Head of caudate nucleus (tissue), 42 donors: ENCODE results near the gene ASB7.
A peak's percentile ranks its signal among the peaks of the same experiment; 100 is the strongest.

Source experiments
- DNase-seq, 42 donors: peaks; one replicate each; pipeline versions ENCODE4 v3.0.0 to v3.0.0-alpha.2; 2020 to 2021; ENCODE audit warnings: mixed read lengths in 7 of 42
- intact Hi-C: fragments of 100-400 bp; cut with DNase I; formaldehyde crosslinking; loops from one replicate; pipeline ENCODE4 v1.15.0; 2022

ASB7 gene

DNA sequence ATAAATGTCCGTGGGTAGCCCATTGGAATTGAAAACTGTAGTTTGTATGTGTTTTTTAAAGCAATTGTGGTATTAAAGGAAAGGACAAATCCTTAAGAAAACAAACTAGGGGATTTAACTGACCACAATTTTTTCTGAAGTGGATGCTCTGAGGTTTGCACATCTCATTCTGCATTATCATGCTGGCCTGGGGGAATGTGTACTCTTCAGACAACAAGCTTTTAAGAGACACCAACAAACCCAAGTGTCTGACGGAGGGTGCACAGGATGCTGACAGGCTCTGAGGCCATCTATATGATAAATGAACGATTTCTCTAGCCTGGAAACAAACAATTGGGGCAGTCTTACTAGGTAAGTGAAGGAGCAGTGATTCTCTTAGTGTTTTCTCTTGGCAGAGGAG lies 9.5 kb upstream of the ASB7 start:
- DNase-seq: no peak
- intact Hi-C loops: no loop called here

DNA sequence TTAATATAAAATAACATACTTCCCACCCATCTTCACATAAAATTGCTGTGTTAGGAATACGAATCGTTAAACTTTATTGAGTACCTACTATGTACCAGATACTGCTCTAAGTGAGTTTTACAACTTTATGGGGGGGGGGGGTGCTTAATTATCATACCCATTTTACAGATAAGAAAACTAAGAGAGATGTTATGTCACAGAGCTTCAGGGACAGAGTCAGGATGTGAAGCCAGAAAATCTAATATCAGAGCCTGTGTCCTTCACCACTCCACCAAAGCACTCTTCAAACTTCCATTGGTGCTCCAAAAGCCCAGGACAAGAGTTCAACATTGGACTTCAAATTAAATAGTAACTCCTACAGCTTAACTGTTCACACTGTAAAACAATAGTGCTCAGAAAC lies 9.0 kb upstream of the ASB7 start:
- no peak for DNase-seq
- intact Hi-C loops: no loop called here

DNA sequence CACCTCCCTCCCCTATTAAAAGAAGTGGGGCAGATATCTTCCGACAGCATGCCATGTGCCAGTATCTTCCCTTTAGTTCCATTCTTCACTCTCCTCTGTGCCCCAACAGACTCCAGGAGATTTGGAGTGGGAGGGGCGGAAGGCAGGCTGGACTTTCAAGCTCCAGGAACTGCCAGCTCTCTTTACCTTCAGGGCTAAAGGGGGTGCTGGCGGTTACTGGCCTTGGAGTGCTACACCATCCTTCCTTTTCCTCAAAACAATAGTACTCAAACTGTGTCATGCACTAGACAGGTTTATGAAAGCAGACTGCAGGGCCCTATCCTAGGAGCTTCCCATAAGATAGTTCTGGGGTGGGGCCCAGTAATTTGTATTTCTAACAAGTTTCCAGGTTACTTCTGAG lies 6.4 kb upstream of the ASB7 start:
- intact Hi-C loops: no loop called here

DNA sequence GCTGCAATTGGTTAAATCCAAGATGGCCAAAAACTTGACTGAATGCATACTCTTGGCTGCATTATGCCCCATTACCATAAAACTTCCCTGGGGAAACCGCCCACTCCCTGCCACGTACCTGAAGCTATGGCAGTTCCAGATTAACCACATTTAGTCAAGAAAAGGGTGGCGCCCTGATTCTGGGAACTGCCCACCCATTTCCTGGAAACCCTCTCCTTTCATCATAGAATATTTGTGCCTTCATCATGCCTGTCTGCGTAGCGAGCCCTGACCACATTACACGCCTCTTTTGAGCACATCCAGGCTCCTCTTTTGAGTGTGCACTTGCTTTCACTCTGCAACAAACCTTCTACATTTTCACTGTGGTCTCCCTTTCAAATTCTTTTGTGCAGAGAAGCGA lies 5.6 kb upstream of the ASB7 start:
- intact Hi-C loops: no loop called here
- DNase-seq: peak in 40 of 42 donors; percentile 7 to 82 (median 40)

More for the DNA sequence above, 6.4 kb upstream of the ASB7 start:
- DNase-seq: no peak

DNA sequence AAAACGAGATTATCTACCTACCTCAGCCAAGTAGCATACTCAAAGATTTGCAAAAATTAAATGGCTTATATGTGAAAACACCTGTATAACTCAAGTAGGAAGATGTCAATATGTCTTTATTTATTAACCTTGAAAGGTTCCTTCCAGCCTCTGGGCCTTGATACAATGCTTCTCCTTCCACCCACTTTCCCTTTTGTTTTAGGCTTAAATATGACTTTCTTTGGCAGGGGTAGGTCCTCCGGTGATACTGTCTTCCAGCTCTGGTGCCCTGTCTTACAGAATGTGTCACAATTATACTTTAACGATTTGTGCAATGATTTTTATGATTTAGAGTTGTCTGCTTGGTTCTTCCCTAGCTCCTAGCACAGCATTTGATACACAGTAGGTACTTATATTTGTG lies 4.5 kb upstream of the ASB7 start:
- intact Hi-C loops: no loop called here
- DNase-seq: no peak

DNA sequence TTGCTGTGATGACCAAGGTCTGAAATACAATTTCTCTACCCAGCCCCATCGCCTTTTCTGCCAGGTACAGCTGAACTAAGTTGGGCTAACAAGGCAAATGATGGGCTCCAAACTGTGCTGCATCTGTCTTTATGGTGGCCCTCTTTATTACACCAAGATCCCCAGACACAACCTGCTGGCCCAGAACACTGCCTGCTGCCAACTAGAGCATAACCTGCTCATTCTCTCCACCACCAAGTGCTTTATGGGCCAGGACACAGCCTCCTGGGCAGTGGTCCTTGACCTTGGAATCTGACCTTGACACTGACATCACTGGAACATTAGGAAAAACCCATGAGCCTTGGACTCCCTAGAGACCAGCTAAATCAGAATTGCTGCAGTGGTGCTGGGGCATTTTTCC lies 3.7 kb upstream of the ASB7 start:
- DNase-seq: no peak
- intact Hi-C loops: no loop called here

DNA sequence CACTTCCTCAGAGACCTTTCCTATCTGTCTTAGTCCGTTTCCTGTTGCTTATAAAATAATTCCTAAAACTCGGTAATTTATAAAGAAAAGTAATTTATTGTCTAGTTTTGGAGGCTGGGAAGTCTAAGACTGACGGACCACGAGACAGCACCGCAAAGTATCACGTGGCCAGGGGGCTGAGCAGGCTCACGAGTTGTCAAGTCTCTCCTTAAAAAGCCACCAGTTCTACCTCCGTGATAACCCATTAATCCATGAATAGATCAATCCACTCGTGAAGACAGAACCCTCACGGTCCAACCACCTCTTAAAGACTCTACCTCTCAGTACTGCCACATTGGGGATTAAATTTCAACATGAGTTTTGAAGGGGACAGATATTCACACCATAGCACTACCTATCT lies 1.2 kb upstream of the ASB7 start:
- intact Hi-C loops: loop anchor here (5.0 to 10.0 kb wide), 3 partner anchors 256 to 674 kb away; partner anchors contain the start of genes ADAMTS17 and SELENOS
- peak in 9 of 42 donors; percentile 4 to 46 (median 8) for DNase-seq

DNA sequence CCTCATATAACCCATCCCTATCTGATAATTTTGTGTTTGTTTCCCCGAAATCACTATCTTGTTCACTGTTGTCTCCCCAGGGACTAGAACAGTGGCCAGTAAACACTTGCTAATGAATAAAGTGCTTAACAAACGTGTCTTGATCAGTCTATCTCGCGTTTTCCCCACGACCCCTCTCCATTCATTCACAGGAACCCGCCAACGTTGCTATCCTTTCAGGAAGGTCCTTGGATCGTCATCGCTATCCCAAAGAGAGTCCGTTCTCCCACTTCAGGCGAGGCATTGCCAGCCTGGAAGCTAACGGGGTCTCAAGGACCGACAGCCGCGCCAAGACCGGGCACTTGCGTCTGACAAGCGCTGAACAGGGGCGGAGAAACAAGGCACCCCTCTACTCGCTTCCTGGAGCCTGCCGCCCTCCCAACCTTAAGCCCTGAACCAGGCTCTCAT lies 749 bp upstream of the ASB7 start:
- intact Hi-C loops: loop anchor here (5.0 to 10.0 kb wide), 3 partner anchors 257 to 673 kb away; partner anchors contain the start of genes ADAMTS17 and SELENOS
- no peak for DNase-seq

DNA sequence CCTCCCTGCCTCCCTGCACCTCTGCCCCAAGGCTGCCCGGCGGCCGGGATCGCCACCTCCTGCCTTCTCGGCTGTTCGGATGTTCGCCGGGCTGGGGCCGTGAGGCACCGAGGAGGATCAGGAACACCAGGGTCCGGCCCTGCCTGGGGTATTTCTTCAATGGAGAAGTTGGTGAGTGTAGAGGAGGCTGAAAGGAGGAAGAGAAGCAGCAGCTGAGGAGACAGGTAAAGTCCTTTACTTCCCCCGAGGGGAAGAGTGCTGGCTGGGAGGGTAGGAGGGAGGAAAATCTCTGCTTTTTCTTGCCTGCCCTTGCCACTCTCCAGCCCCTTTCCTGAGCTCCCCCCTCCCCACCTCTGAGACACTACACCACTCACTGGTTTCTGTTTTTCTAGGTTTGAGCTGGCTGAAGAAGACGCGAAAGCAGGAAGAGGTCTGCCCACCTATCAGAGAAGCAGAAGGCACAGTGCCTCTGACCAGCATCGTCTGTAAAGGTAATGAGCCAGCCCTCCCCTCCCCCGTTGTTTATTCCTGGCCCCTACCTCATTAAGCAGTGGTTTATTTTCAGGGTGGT lies 519 bp downstream of the ASB7 start:
- intact Hi-C loops: loop anchor here (5.0 to 10.0 kb wide), 3 partner anchors 258 to 672 kb away; partner anchors contain the start of genes ADAMTS17 and SELENOS
- DNase-seq: peak in 1 of 42 donors; percentile 62

DNA sequence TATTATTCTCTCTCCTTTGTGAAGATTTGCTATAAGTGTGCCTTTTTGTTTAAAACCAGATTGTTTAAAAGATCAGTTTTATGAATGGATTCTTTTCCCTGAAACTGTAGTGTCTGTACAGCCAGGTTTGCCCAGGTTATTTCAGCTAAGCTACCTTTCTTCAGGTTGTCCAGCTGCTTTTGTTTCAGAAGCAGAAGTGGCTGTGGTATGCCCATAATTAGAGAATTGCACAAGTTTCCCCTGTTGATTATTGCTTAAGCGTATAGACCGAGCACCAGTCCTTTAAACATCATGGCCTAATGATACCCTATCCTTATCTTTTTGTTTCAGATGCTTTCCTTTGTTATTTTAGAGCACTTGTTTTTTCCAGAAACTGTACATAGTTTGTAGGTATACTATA lies 10.2 kb downstream of the ASB7 start:
- intact Hi-C loops: no loop called here

DNA sequence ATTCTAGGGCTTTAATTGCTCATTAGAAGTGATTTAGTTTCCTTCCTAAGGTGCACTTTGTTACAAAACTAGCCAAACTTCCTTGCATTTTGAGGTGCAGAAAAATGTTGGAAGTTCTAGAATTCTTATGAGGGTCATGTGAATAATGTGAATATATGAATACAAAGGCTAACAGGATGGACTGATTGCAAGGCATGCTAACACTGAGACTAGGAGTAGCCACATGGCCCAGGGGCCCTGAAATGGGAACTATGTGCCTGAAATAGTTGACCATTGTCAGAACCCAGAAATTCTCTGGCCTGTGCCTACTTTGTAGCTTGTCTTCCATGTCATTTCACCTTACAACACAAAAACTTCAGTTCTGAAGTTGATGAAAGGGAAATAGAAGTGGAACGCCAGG lies 10.8 kb downstream of the ASB7 start:
- intact Hi-C loops: no loop called here
- DNase-seq: no peak

More for the DNA sequence above, 10.2 kb downstream of the ASB7 start:
- DNase-seq: no peak

DNA sequence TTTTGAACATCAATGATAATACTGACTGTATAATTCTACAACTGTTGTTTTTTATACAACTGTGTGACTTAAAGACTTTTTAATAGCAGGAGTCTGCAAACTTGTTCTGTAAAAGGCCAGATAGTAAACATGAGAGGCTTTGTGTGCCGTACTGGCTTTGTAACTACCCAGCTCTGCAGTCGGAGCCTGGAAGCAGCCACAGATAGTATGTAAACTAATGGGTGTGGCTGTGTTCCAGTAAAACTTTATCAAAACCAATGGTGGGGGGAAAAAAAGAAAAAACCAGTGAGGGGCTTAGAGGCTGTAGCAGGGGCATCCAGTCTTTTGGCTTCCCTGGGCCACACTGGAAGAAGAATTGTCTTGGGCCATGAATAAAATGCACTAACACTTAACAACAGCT lies 11.9 kb downstream of the ASB7 start:
- intact Hi-C loops: no loop called here
- DNase-seq: no peak

DNA sequence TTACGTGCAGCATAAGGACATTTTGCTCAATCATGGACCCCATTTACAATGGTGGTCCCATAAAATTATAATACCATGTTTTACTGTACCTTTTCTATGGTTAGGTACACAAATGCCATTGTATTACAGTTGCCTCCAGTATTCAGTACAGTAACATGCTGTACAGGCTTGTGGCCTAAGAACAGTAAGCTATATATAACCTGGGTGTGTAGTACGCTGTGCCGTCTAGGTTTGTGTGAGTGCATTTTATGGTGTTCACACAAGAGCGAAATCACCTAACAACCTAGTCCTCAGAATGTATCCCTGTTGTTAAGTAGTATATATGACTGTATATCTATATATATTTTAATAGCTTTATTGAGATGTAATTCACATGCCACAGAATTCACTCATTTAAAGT lies 12.5 kb downstream of the ASB7 start:
- intact Hi-C loops: no loop called here
- DNase-seq: no peak

DNA sequence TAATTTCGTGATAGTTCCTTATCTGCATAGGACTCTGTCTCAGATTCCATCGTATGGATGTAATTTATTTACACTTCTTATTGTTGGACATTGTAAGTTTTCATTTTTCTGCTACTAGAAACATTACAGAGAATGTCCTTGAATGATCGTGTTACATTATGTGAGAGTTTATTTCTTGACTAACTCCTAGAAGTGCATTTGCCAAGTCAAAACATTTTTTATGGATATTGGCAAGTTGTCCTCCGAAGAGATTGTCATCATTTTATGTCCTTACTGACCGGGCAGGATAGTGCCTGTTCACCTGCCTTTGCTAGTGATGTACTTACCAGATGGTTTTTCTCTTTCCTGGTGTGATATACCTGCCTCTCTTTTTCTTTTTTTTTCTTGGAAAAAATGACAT lies 13.4 kb downstream of the ASB7 start:
- no peak for DNase-seq

DNA sequence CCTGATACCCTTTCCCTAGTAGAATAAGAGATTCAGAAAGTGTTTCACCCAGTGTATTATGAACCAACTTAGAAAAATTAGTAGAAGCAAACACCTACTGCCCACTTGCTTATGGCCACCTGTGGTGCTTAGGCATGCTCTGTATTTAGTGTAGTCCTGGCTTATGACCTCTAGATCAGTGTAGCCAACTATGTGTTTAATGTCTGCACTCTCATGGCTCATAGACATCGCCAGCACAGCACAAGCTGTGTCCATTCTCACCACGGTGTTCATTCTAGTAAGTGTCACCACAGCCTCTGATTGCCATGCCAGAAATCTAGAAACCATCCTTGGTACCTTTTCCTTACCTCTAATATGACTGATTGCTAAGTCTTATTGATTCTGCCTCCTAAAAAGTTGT lies 14.3 kb downstream of the ASB7 start:
- intact Hi-C loops: no loop called here
- DNase-seq: no peak

More for the DNA sequence above, 13.4 kb downstream of the ASB7 start:
- intact Hi-C loops: no loop called here

DNA sequence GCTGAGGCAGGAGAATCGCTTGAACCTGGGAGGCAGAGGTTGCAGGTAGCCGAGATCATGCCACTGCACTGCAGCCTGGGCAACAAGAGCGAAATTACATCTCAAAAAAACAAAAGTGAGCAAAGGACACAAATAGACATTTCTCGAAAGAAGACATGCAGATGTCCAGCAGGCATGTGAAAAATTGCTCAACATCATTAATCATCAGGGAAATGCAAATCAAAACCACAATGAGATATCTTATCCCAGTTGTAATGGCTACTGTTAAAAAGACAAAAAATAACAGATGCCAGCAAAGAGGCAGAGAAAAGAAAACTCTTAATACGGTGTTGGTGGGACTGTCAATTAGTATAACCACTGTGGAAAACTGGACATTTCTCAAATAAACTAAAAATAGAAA lies 20.9 kb downstream of the ASB7 start:
- no peak for DNase-seq
- intact Hi-C loops: loop anchor here (10.0 kb wide), 1 partner anchor 252 kb away; the partner anchor contains the start of gene ALDH1A3

DNA sequence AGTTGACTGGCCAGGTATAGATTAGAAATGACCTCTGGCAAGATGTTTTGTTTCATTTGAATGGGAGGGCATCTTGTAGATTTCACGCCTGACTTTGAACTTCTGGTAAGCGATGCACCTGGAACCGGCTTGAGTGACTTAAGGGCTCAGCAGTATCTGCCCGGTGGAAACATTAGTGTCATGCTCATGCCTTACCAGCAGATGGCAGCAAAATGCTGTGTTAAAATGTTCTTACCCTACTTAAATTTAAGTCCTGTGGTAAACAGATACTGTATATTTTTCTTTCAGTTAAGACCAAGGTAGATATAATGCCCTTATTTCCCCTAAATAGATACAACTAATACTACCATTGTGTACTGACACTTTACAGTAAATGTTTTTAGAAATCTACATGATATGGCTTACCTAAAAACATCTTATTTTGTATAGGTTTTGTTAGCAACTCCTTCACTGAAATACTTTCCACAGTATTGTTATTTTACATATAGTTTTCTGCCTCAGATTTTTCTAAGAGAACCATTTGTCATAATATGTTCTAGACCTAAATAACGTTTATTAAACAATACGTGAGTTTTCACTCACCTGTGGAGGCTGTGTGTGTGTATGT lies 25.5 kb downstream of the ASB7 start:
- DNase-seq: peak in 41 of 42 donors; percentile 24 to 88 (median 70)
- intact Hi-C loops: loop anchor here (2.0 to 10.0 kb wide), 2 partner anchors 247 to 379 kb away; partner anchors contain the start of gene ALDH1A3

DNA sequence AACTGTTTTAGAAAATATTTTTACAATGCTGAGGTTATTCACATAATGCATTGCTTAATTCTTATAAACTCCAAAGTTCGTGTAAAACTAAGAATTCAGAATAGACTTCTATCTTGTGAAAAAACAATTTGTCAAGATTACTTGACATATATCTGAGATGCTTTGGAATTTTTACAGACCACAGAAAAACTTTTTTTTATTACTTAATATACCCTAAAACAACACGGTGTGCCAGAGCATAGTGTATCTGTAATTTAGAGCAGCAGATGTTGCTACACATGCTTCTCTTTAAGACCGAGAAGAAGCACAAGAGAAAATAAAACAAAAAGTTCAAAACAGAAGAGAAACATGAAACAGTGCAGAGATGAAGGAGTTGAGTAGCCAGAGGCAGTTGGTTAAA lies 26.4 kb downstream of the ASB7 start:
- intact Hi-C loops: loop anchor here (10.0 kb wide), 1 partner anchor 246 kb away; the partner anchor contains the start of gene ALDH1A3
- no peak for DNase-seq

DNA sequence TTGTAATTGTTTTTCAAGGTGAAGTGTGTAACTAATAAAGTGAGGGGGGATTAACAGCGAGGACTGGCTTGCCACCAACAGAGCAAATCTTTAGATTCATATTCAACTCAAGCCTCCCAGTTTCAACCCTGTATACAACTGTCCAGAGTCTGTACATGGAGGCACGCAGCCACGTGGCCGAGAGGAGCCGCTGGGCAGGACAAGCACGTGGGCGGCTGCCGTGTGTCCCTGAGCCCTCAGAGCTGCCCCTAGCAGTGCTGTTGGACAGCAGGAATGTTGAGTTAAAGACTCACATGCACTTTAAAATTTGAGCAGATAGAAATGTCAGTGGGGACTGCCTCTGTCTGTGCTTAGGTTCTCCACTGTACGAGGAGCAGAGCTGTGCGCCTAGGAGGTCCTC lies 29.4 kb downstream of the ASB7 start:
- no peak for DNase-seq
- intact Hi-C loops: no loop called here

DNA sequence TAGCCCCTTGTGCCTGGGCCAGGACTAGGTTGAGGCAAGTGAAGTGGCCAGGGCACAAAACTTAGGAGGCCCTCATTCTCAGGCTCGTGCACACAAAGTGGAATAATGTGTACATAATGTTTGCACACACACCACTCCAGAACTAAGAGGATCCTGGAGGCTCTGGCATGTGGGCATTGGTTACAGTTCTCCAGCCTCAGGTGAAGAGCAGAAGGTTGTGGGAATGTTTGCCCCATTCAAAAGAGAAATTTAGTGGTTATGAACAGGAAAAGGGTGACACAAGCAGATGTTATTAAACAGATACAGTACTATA lies 31.3 kb downstream of the ASB7 start:
- intact Hi-C loops: no loop called here
- DNase-seq: no peak
